Activated naive CD8-positive, alpha-beta T cell treated with anti-CD3 and anti-CD28 coated beads for 36 hours (primary cell): Measurements from ENCODE around the gene DMTF1. TPM values are rescaled to one million over a fixed set of nuclear protein-coding genes. Genes with fewer than 3 reads are reported as not detected.

ENCODE experiments used
- DNase-seq: peaks from one replicate; pipeline ENCODE4 v3.0.0; 2021
- H3K27ac Mint-ChIP-seq: one replicate; pipeline ENCODE4 v1.8.0; 2022; ENCODE audit warnings: mild to moderate bottlenecking, moderate library complexity, mixed read lengths
- H3K27me3 Mint-ChIP-seq: one replicate; pipeline ENCODE4 v1.8.0; 2022; ENCODE audit warnings: mild to moderate bottlenecking, mixed read lengths
- H3K36me3 Mint-ChIP-seq: one replicate; pipeline ENCODE4 v1.8.0; 2021; ENCODE audit warnings: mild to moderate bottlenecking, mixed read lengths
- H3K4me1 Mint-ChIP-seq: one replicate; pipeline ENCODE4 v1.8.0; 2021; ENCODE audit warnings: mixed read lengths
- H3K4me3 Mint-ChIP-seq: one replicate; pipeline ENCODE4 v1.8.0; 2022; ENCODE audit warnings: mild to moderate bottlenecking, moderate library complexity, mixed read lengths
- H3K9me3 Mint-ChIP-seq: one replicate; pipeline ENCODE4 v1.8.0; 2022; ENCODE audit warnings: mixed read lengths
- total RNA-seq, 2 experiments: library from RNA; stranded (reverse); gene quantifications; one replicate each; pipeline ENCODE4 v1.2.3, GENCODE V29; 2021

Gene DMTF1
- total RNA-seq, 2 experiments from 2014 or later = 57.1 to 59.9 TPM

- no peak overlapping the region for H3K27ac Mint-ChIP-seq
- DNase-seq = no peak
- no peaks in the 10 kb centered on the region for H3K36me3 Mint-ChIP-seq
- H3K27me3 Mint-ChIP-seq = peaks cover 11% of the 10 kb centered on the region
- no peaks in the 10 kb centered on the region for H3K9me3 Mint-ChIP-seq
- H3K4me3 Mint-ChIP-seq = no peak overlapping the region
- peaks cover 5% of the 10 kb centered on the region for H3K4me1 Mint-ChIP-seq
Measured at GRCh38 chr7:87129848-87130247, 22.4 kb upstream of the DMTF1 start.

GRCh38 chr7:87131771-87132170 is 20.5 kb upstream of the DMTF1 start:
- no peak for DNase-seq
- Mint-ChIP-seq H3K27ac (no peak overlapping the region), H3K4me1 (peaks cover 5% of the 10 kb centered on the region), H3K36me3 (no peaks in the 10 kb centered on the region), H3K9me3 (peaks cover 2% of the 10 kb centered on the region), H3K27me3 (peaks cover 11% of the 10 kb centered on the region), H3K4me3 (no peak overlapping the region)

- peaks cover 7% of the 10 kb centered on the region for H3K4me1 Mint-ChIP-seq
- H3K4me3 Mint-ChIP-seq = no peak overlapping the region
- H3K36me3 Mint-ChIP-seq = no peaks in the 10 kb centered on the region
- peaks cover 18% of the 10 kb centered on the region for H3K27me3 Mint-ChIP-seq
- H3K27ac Mint-ChIP-seq = no peak overlapping the region
- H3K9me3 Mint-ChIP-seq = peaks cover 2% of the 10 kb centered on the region
- no peak for DNase-seq
Measured at GRCh38 chr7:87137271-87137670, 15.0 kb upstream of the DMTF1 start.

- DNase-seq = no peak
- Mint-ChIP-seq H3K4me1 (peaks cover 3% of the 10 kb centered on the region), H3K4me3 (no peak overlapping the region), H3K27ac (no peak overlapping the region), H3K36me3 (no peaks in the 10 kb centered on the region), H3K9me3 (peaks cover 2% of the 10 kb centered on the region), H3K27me3 (peaks cover 11% of the 10 kb centered on the region)
Measured at GRCh38 chr7:87139514-87139913, 12.7 kb upstream of the DMTF1 start.

- Mint-ChIP-seq H3K27ac (no peak overlapping the region), H3K36me3 (no peaks in the 10 kb centered on the region), H3K4me3 (no peak overlapping the region), H3K27me3 (peaks cover 11% of the 10 kb centered on the region), H3K9me3 (peaks cover 2% of the 10 kb centered on the region), H3K4me1 (peaks cover 3% of the 10 kb centered on the region)
- no peak for DNase-seq
Measured at GRCh38 chr7:87140271-87140748, 11.9 kb upstream of the DMTF1 start.

GRCh38 chr7:87144173-87144657 is 8.0 kb upstream of the DMTF1 start:
- Mint-ChIP-seq H3K4me1 (peaks cover 3% of the 10 kb centered on the region), H3K27ac (no peak overlapping the region), H3K36me3 (no peaks in the 10 kb centered on the region), H3K4me3 (no peak overlapping the region), H3K27me3 (peaks cover 4% of the 10 kb centered on the region), H3K9me3 (no peaks in the 10 kb centered on the region)
- DNase-seq = no peak

GRCh38 chr7:87146740-87147386 is 5.4 kb upstream of the DMTF1 start:
- Mint-ChIP-seq H3K4me1 (no peaks in the 10 kb centered on the region), H3K36me3 (no peaks in the 10 kb centered on the region), H3K27ac (no peak overlapping the region), H3K27me3 (peaks cover 4% of the 10 kb centered on the region), H3K4me3 (no peak overlapping the region), H3K9me3 (no peaks in the 10 kb centered on the region)
- no peak for DNase-seq

- DNase-seq = no peak
- H3K4me1 Mint-ChIP-seq = no peaks in the 10 kb centered on the region
- no peak overlapping the region for H3K4me3 Mint-ChIP-seq
- peaks cover 4% of the 10 kb centered on the region for H3K27me3 Mint-ChIP-seq
- no peak overlapping the region for H3K27ac Mint-ChIP-seq
- no peaks in the 10 kb centered on the region for H3K9me3 Mint-ChIP-seq
- H3K36me3 Mint-ChIP-seq = no peaks in the 10 kb centered on the region
Measured at GRCh38 chr7:87147500-87147899, 4.8 kb upstream of the DMTF1 start.

- DNase-seq = no peak
- Mint-ChIP-seq H3K4me1 (no peaks in the 10 kb centered on the region), H3K9me3 (no peaks in the 10 kb centered on the region), H3K27me3 (peaks cover 4% of the 10 kb centered on the region), H3K36me3 (peaks cover 5% of the 10 kb centered on the region), H3K4me3 (no peak overlapping the region), H3K27ac (no peak overlapping the region)
Measured at GRCh38 chr7:87148332-87148955, 3.8 kb upstream of the DMTF1 start.

- H3K36me3 Mint-ChIP-seq = peaks cover 19% of the 10 kb centered on the region
- H3K4me3 Mint-ChIP-seq = peak overlapping the region; percentile 92
- DNase-seq = no peak
- H3K4me1 Mint-ChIP-seq = peaks cover 19% of the 10 kb centered on the region
- H3K27ac Mint-ChIP-seq = peak overlapping the region; percentile 93
- H3K9me3 Mint-ChIP-seq = no peaks in the 10 kb centered on the region
- H3K27me3 Mint-ChIP-seq = no peaks in the 10 kb centered on the region
Measured at GRCh38 chr7:87151002-87151728, 1.1 kb upstream of the DMTF1 start.

GRCh38 chr7:87151729-87152111 is 533 bp upstream of the DMTF1 start:
- peak overlapping the region; percentile 92 for H3K4me3 Mint-ChIP-seq
- H3K4me1 Mint-ChIP-seq = peaks cover 24% of the 10 kb centered on the region
- peaks cover 19% of the 10 kb centered on the region for H3K36me3 Mint-ChIP-seq
- H3K27ac Mint-ChIP-seq = peak overlapping the region; percentile 93
- DNase-seq = no peak
- no peaks in the 10 kb centered on the region for H3K9me3 Mint-ChIP-seq
- no peaks in the 10 kb centered on the region for H3K27me3 Mint-ChIP-seq

GRCh38 chr7:87152897-87153641 is 816 bp downstream of the DMTF1 start:
- Mint-ChIP-seq H3K4me1 (peaks cover 31% of the 10 kb centered on the region), H3K36me3 (peaks cover 25% of the 10 kb centered on the region)

GRCh38 chr7:87154166-87154565 is 1.9 kb downstream of the DMTF1 start:
- peaks cover 32% of the 10 kb centered on the region for H3K4me1 Mint-ChIP-seq

More at GRCh38 chr7:87152897-87153641, 816 bp downstream of the DMTF1 start:
- Mint-ChIP-seq H3K9me3 (no peaks in the 10 kb centered on the region), H3K4me3 (peak overlapping the region; percentile 92), H3K27ac (peak overlapping the region; percentile 93), H3K27me3 (no peaks in the 10 kb centered on the region)
- peak; percentile 51 for DNase-seq

GRCh38 chr7:87154569-87154968 is 2.3 kb downstream of the DMTF1 start:
- peaks cover 35% of the 10 kb centered on the region for H3K4me1 Mint-ChIP-seq
- H3K27ac Mint-ChIP-seq = peak overlapping the region; percentile 39
- H3K27me3 Mint-ChIP-seq = no peaks in the 10 kb centered on the region

More at GRCh38 chr7:87154166-87154565, 1.9 kb downstream of the DMTF1 start:
- peak overlapping the region; percentile 92 for H3K4me3 Mint-ChIP-seq
- H3K36me3 Mint-ChIP-seq = peaks cover 25% of the 10 kb centered on the region
- no peaks in the 10 kb centered on the region for H3K9me3 Mint-ChIP-seq
- DNase-seq = no peak
- H3K27ac Mint-ChIP-seq = no peak overlapping the region
- no peaks in the 10 kb centered on the region for H3K27me3 Mint-ChIP-seq

GRCh38 chr7:87155788-87156187 is 3.5 kb downstream of the DMTF1 start:
- Mint-ChIP-seq H3K9me3 (no peaks in the 10 kb centered on the region), H3K27ac (no peak overlapping the region), H3K36me3 (peaks cover 31% of the 10 kb centered on the region), H3K4me3 (no peak overlapping the region), H3K27me3 (no peaks in the 10 kb centered on the region), H3K4me1 (peaks cover 42% of the 10 kb centered on the region)
- DNase-seq = no peak

More at GRCh38 chr7:87154569-87154968, 2.3 kb downstream of the DMTF1 start:
- DNase-seq = no peak
- Mint-ChIP-seq H3K4me3 (peak overlapping the region; percentile 92), H3K36me3 (peaks cover 27% of the 10 kb centered on the region), H3K9me3 (no peaks in the 10 kb centered on the region)
